Panc1 (cell line): ENCODE measurements around the gene DUS1L. TPM values are rescaled to one million over a fixed set of nuclear protein-coding genes. Genes with fewer than 3 reads are reported as not detected.

Source experiments
- ATAC-seq: fragments of 200-7000 bp; cut with Tn5 transposase; 2 replicates; pipeline ENCODE4 v1.9.1; 2020; ENCODE audit warnings: mild to moderate bottlenecking, moderate library complexity
- Bru-seq: library from RNA; stranded (reverse); fragments of 400-500 nt; gene quantifications from one replicate; lab custom pipeline; 2021; lab: Mats Ljungman, UMichigan
- BruChase-seq, 2 experiments: library from RNA; stranded (reverse); fragments of 400-500 nt; gene quantifications; one replicate each; lab custom pipeline; 2021; lab: Mats Ljungman, UMichigan
- BruUV-seq: library from RNA; stranded (reverse); fragments of 400-500 nt; replicated peaks from 2 replicates; lab custom pipeline; 2021; lab: Mats Ljungman, UMichigan
- CTCF ChIA-PET: fragments of 300-600 bp; sonication (Branson Sonifier 250); formaldehyde crosslinking; loops from one replicate; lab custom pipeline; 2022; ENCODE audit warnings: antibody characterized with exemption; lab: Charles Lee
- POLR2A ChIA-PET: fragments of 300-600 bp; sonication (Branson Sonifier 250); formaldehyde crosslinking; loops from one replicate; lab custom pipeline; 2022; ENCODE audit warnings: antibody characterized with exemption; lab: Charles Lee
- DNase-seq: peaks from one replicate; pipeline ENCODE4 v3.0.0-alpha.2; 2010; ENCODE audit warnings: low read depth, low spot score
- H3K27ac ChIP-seq: 2 replicates; pipeline ENCODE4 v1.5.1; 2011; ENCODE audit warnings: mild to moderate bottlenecking, low read length, inconsistent platforms
- H3K27me3 ChIP-seq: fragments of 200-500 bp; sonication (Bioruptor generic); 2 replicates; pipeline ENCODE4 v1.6.0; 2014; ENCODE audit warnings: low read length, inconsistent platforms; ENCODE audit not compliant: control insufficient read depth, insufficient read depth
- H3K36me3 ChIP-seq: fragments of 200-500 bp; sonication (Bioruptor generic); 2 replicates; pipeline ENCODE4 v1.5.1; 2014; ENCODE audit warnings: inconsistent platforms, mild to moderate bottlenecking, low read length, moderate library complexity; ENCODE audit not compliant: control insufficient read depth, insufficient read depth
- H3K4me1 ChIP-seq: 2 replicates; pipeline ENCODE4 v1.5.1; 2011; ENCODE audit warnings: inconsistent platforms, mild to moderate bottlenecking, low read length, moderate library complexity; ENCODE audit not compliant: control insufficient read depth, insufficient read depth
- H3K4me3 ChIP-seq, 2 experiments: 2 replicates each; pipeline ENCODE4 v1.5.1; 2011 to 2012; ENCODE audit warnings: low read depth in 2 of 2, low read length in 2 of 2, mild to moderate bottlenecking in 2 of 2, inconsistent platforms in 1 of 2, moderate library complexity in 1 of 2
- H3K9me3 ChIP-seq: fragments of 200-500 bp; sonication (Bioruptor generic); 2 replicates; pipeline ENCODE4 v1.5.1; 2014; ENCODE audit warnings: low read depth, mild to moderate bottlenecking, inconsistent platforms, low read length, moderate library complexity; ENCODE audit not compliant: control insufficient read depth, insufficient read depth
- CTCF ChIP-seq: fragments of 450-650 bp; IDR thresholded peaks from 2 replicates; pipeline ENCODE4 v1.5.1; 2017; ENCODE audit warnings: mild to moderate bottlenecking
- POLR2AphosphoS5 ChIP-seq: IDR thresholded peaks from 2 replicates; pipeline ENCODE4 v1.6.1; 2012; ENCODE audit warnings: mild to moderate bottlenecking, low read depth, low read length, moderate library complexity
- REST ChIP-seq, 2 experiments: IDR thresholded peaks; 2 replicates each; pipeline ENCODE4 v1.6.1; 2011 to 2012; ENCODE audit warnings: low read depth in 2 of 2, control low read depth in 1 of 2, low read length in 1 of 2, mild to moderate bottlenecking in 1 of 2, moderate library complexity in 1 of 2; ENCODE audit not compliant: insufficient read depth in 1 of 2
- SIN3A ChIP-seq: IDR thresholded peaks from 2 replicates; pipeline ENCODE4 v1.6.1; 2012; ENCODE audit warnings: low read depth, mild to moderate bottlenecking, low read length, moderate library complexity, borderline replicate concordance; ENCODE audit not compliant: insufficient read depth
- TCF7L2 ChIP-seq: IDR thresholded peaks from 2 replicates; pipeline ENCODE4 v1.6.1; 2011; ENCODE audit warnings: mild to moderate bottlenecking, low read depth, low read length, inconsistent platforms
- in situ Hi-C: cut with HindIII; loops from 2 replicates; pipeline ENCODE4 v1.10.0; 2016; ENCODE audit warnings: low sequenced_read_pairs, low pct_unique_long_range_greater_than_20kb
- intact Hi-C: fragments of 100-400 bp; cut with micrococcal nuclease; formaldehyde crosslinking; loops from one replicate; pipeline ENCODE4 v1.10.0; 2022; ENCODE audit not compliant: unreplicated experiment
- long read RNA-seq: library from polyadenylated mRNA; unstranded; transcript quantifications from one replicate; pipeline ENCODE4 v2.0.0, GENCODE V29; 2021; ENCODE audit not compliant: unreplicated experiment
- polyA plus RNA-seq: library from polyadenylated mRNA; unstranded; fragments of >200 nt; gene quantifications from one replicate; pipeline ENCODE4 v1.2.1, GENCODE V29; 2012; ENCODE audit warnings: missing spikeins; ENCODE audit not compliant: insufficient read length
- total RNA-seq: library from RNA; stranded (reverse); gene quantifications from one replicate; pipeline ENCODE4 v1.2.1, GENCODE V29; 2021; ENCODE audit not compliant: unreplicated experiment

DUS1L gene
- 115 TPM for total RNA-seq
- polyA plus RNA-seq = 157 TPM
- percentile 64 among the genes with signal in this experiment for Bru-seq, nascent RNA
- BruChase-seq, experiment 1, labeled RNA remaining after a 2-hour chase = percentile 83 among the genes with signal in this experiment
- BruChase-seq, experiment 2, labeled RNA remaining after a 6-hour chase = percentile 86 among the genes with signal in this experiment
- long read RNA-seq, transcript DUS1L-212 (4 exons, 657 nt) = major isoform, 12 of 307 reads
- long read RNA-seq, partial matches to known transcripts = 33 of 307 reads
- long read RNA-seq, other reads (novel, unspliced or antisense) = 258 of 307 reads

GRCh38 chr17:82065638-82066303, at the start of gene DUS1L:
DUS1L (minus strand) TSS chr17:82065804; CDS start chr17:82065059, 745 bp downstream.
- H3K27me3 ChIP-seq = no peaks in the 10 kb centered on the region
- H3K9me3 ChIP-seq = no peaks in the 10 kb centered on the region
- DNase-seq = no peak
- ChIA-PET CTCF (no interaction called here), POLR2A (no interaction called here)
- intact Hi-C loops (no loop called here), in situ Hi-C loops (no loop called here)
- no TSS peak for BruUV-seq
- peak within 1 kb of the TSS; percentile 77 to 88 for H3K4me3 ChIP-seq
- TF ChIP-seq POLR2AphosphoS5 (peak; percentile 61; the same call in 1 of the 2 replicates), TCF7L2 (peak; percentile 54; the same call in 1 of the 2 replicates), SIN3A (no peak)
- H3K4me1 ChIP-seq = peaks cover 17% of the 10 kb centered on the region
- H3K36me3 ChIP-seq = peaks cover 3% of the 10 kb centered on the region; the same call in 1 of the 2 replicates
- peak; percentile 83 for ATAC-seq
- peak within 1 kb of the TSS; percentile 92 for H3K27ac ChIP-seq

GRCh38 chr17:82114872-82115271, 49.3 kb upstream of the DUS1L start:
- H3K36me3 ChIP-seq = no peaks in the 10 kb centered on the region
- H3K9me3 ChIP-seq = no peaks in the 10 kb centered on the region
- H3K4me3 ChIP-seq = no peak overlapping the region
- intact Hi-C loops (no loop called here), in situ Hi-C loops (no loop called here)
- ChIA-PET POLR2A (interaction anchor here (0.6 kb wide), 1 partner anchor 91 kb away, joined by 4 read pairs; no protein-coding TSS in a partner anchor), CTCF (no interaction called here)
- ATAC-seq = no peak
- TF ChIP-seq POLR2AphosphoS5 = no peak
- TF ChIP-seq SIN3A = no peak
- no peak for TF ChIP-seq REST (IDR thresholded peaks at IDR 0.05; ENCODE audit: insufficient read depth in 1 of 2, low read depth in 2 of 2, low read length in 1 of 2)
- no peak for TF ChIP-seq CTCF
- no peak overlapping the region for H3K27ac ChIP-seq
- DNase-seq = no peak
- BruUV-seq = no TSS peak
- no peaks in the 10 kb centered on the region for H3K4me1 ChIP-seq
- H3K27me3 ChIP-seq = no peaks in the 10 kb centered on the region
